ENCODE measurements around the gene CLSTN2. TPM values are rescaled to one million over a fixed set of nuclear protein-coding genes. Genes with fewer than 3 reads are reported as not detected.

Gene CLSTN2
- total and polyA plus RNA-seq, 2 of the 13 experiments (the other 11 are each of a cell fraction or from before 2014, with no cell fraction given) = not detected

DNA sequence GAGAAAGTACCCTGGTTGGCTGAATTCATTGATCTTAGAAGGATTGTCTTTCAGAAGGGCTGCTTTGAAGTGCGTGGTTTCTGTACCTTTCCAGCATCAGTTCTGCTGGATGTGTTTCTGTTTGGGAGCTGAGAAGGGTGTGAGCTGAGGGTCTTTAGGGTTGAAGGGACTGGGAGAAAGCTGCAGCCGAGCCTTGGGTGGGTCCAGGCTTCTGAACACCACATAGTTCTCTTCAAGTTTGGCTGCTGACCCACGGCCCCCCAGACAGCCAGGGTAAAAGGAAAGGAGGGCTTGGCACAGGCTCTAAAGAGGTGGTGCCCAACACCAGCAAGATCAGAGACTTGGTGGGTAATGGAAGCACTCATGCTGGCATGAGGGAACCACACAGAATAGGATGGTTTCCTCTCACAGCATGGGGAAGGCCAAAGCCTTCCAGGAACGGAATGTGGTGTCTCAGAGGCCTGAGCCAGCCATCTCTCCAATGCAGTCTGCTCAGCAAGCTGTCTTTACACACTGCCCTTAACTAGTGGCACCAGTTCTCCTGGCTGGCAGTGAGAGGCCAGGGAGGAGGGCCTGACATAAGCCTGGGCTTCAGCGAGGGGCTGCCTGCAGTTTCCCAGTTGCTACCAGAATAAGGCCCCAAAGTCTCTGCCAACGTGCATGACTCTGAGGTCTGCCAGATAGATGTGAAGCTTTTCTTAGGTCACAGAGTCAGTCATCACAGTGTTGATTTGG, 503.9 kb downstream of the CLSTN2 start:
- Histone ChIP-seq H3K79me2 (ENCODE audit: insufficient read depth, low read length) (no peaks in the 10 kb centered on the region), H2AFZ (ENCODE audit: low read length) (no peak overlapping the region), H3K9ac (ENCODE audit: insufficient read depth, low read depth, low read length) (no peak overlapping the region), H3K4me2 (ENCODE audit: low read depth, low read length) (no peak overlapping the region), H3K9me3 (ENCODE audit: low read length) (no peaks in the 10 kb centered on the region), H4K20me1 (ENCODE audit: insufficient read depth, low read length) (no peaks in the 10 kb centered on the region), H3K27me3 (ENCODE audit: control insufficient read depth in 1 of 2, insufficient read depth in 2 of 2, low read length in 2 of 2) (no peaks in the 10 kb centered on the region), H3K4me1 (ENCODE audit: insufficient read depth, low read length) (no peaks in the 10 kb centered on the region), H3K36me3 (replicated peaks in 1 of 2; ENCODE audit: control insufficient read depth in 1 of 2, insufficient read depth in 2 of 2, low read length in 2 of 2) (no peaks in the 10 kb centered on the region), H3K27ac (ENCODE audit: extremely low read length, insufficient read depth, low read length) (no peak overlapping the region), H3K4me3 (replicated peaks in 1 of 3; ENCODE audit: insufficient read depth in 1 of 3, low read depth in 2 of 3, low read length in 3 of 3) (no peak overlapping the region)
- no peak for TF ChIP-seq ZNF335 (CRISPR knock-in tag; IDR thresholded peaks at IDR 0.05)
- TF ChIP-seq, protein P1, sequence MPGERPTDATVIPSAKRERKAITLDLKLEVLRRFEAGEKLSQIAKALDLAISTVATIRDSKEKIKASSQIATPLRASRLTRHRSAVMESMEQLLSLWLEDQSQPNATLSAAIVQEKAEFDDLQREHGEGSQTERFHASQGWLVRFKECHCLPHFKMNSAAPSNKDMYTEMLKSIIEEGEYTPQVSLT (CRISPR knock-in tag; IDR thresholded peaks at IDR 0.05; ENCODE audit: borderline replicate concordance, low read depth) = no peak
- TF ChIP-seq, protein P2, sequence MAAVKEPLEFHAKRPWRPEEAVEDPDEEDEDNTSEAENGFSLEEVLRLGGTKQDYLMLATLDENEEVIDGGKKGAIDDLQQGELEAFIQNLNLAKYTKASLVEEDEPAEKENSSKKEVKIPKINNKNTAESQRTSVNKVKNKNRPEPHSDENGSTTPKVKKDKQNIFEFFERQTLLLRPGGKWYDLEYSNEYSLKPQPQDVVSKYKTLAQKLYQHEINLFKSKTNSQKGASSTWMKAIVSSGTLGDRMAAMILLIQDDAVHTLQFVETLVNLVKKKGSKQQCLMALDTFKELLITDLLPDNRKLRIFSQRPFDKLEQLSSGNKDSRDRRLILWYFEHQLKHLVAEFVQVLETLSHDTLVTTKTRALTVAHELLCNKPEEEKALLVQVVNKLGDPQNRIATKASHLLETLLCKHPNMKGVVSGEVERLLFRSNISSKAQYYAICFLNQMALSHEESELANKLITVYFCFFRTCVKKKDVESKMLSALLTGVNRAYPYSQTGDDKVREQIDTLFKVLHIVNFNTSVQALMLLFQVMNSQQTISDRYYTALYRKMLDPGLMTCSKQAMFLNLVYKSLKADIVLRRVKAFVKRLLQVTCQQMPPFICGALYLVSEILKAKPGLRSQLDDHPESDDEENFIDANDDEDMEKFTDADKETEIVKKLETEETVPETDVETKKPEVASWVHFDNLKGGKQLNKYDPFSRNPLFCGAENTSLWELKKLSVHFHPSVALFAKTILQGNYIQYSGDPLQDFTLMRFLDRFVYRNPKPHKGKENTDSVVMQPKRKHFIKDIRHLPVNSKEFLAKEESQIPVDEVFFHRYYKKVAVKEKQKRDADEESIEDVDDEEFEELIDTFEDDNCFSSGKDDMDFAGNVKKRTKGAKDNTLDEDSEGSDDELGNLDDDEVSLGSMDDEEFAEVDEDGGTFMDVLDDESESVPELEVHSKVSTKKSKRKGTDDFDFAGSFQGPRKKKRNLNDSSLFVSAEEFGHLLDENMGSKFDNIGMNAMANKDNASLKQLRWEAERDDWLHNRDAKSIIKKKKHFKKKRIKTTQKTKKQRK (IDR thresholded peaks at IDR 0.05; ENCODE audit: low read length) = no peak
- no peak for TF ChIP-seq TOPORS (CRISPR knock-in tag; IDR thresholded peaks at IDR 0.05)
- TF ChIP-seq, protein P3, sequence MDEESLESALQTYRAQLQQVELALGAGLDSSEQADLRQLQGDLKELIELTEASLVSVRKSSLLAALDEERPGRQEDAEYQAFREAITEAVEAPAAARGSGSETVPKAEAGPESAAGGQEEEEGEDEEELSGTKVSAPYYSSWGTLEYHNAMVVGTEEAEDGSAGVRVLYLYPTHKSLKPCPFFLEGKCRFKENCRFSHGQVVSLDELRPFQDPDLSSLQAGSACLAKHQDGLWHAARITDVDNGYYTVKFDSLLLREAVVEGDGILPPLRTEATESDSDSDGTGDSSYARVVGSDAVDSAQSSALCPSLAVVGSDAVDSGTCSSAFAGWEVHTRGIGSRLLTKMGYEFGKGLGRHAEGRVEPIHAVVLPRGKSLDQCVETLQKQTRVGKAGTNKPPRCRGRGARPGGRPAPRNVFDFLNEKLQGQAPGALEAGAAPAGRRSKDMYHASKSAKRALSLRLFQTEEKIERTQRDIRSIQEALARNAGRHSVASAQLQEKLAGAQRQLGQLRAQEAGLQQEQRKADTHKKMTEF (CRISPR knock-in tag; IDR thresholded peaks at IDR 0.05) = no peak
- no peak for TF ChIP-seq RBM39 (IDR thresholded peaks at IDR 0.05; ENCODE audit: low read depth, low read length, poor library complexity, severe bottlenecking)
- TF ChIP-seq ZBTB7B (CRISPR knock-in tag; IDR thresholded peaks at IDR 0.05) = no peak
- no peak for TF ChIP-seq GATAD1 (CRISPR knock-in tag; IDR thresholded peaks at IDR 0.05)
- TF ChIP-seq, protein P4, sequence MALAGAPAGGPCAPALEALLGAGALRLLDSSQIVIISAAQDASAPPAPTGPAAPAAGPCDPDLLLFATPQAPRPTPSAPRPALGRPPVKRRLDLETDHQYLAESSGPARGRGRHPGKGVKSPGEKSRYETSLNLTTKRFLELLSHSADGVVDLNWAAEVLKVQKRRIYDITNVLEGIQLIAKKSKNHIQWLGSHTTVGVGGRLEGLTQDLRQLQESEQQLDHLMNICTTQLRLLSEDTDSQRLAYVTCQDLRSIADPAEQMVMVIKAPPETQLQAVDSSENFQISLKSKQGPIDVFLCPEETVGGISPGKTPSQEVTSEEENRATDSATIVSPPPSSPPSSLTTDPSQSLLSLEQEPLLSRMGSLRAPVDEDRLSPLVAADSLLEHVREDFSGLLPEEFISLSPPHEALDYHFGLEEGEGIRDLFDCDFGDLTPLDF (CRISPR knock-in tag; IDR thresholded peaks at IDR 0.05) = no peak
- intact Hi-C loops (cut with micrococcal nuclease; ENCODE audit: unreplicated experiment) (no loop called here), in situ Hi-C loops (cut with HindIII; ENCODE audit: extremely low pct_ligation_motif_present, low pct_unique_long_range_greater_than_20kb) (no loop called here)
- ATAC-seq = no peak
- ChIA-PET POLR2A (no interaction called here), CTCF (ENCODE audit: low intra/inter-chr PET ratio, low total read pairs) (no interaction called here)
- DNase-seq (ENCODE audit: low spot score) = no peak
- no TSS peak for BruUV-seq (replicated peaks)
- WGBS (ENCODE audit: low lambda C conversion rate) = 6% methylated on average over 5 of the region's 6 CpGs
- no peak for FAIRE-seq
